GM10266 (cell line): ENCODE results near the gene SPECC1L.
"Not testable (repeated sequence)": the region's sequence is repeated elsewhere in the genome, so short reads cannot be mapped to it uniquely, and the experiment has no call there.

Source experiments
- DNase-seq: peaks from one replicate; pipeline ENCODE4 v3.0.0; 2012; ENCODE audit errors: extremely low spot score
- CTCF ChIP-seq: IDR thresholded peaks from 2 replicates; pipeline ENCODE4 v1.5.1; 2012; ENCODE audit warnings: mild to moderate bottlenecking, low read depth; ENCODE audit not compliant: control insufficient read depth, insufficient read depth; ENCODE audit errors: missing control alignments

The SPECC1L gene

GRCh38 chr22:24244144-24244787, 26.4 kb upstream of the SPECC1L start:
- DNase-seq = no peak
- TF ChIP-seq CTCF = no peak

GRCh38 chr22:24245030-24245431, 25.6 kb upstream of the SPECC1L start, which contains the start of gene GGT5:
Gene GGT5 (minus strand): TSS chr22:24245082. CDS start chr22:24244725, 357 bp downstream.
- not testable (repeated sequence) for DNase-seq

GRCh38 chr22:24245584-24246561, 24.8 kb upstream of the SPECC1L start:
- not testable (repeated sequence) for DNase-seq

- DNase-seq = no peak
- TF ChIP-seq CTCF = no peak
Measured at GRCh38 chr22:24247011-24247507, 23.6 kb upstream of the SPECC1L start.

GRCh38 chr22:24247564-24248344, 22.9 kb upstream of the SPECC1L start:
- peak; percentile 76 for TF ChIP-seq CTCF
- DNase-seq = peak; percentile 80

- not testable (repeated sequence) for DNase-seq
Measured at GRCh38 chr22:24248611-24249010, 22.0 kb upstream of the SPECC1L start.

- DNase-seq = not testable (repeated sequence)
Measured at GRCh38 chr22:24249413-24249812, 21.2 kb upstream of the SPECC1L start.

GRCh38 chr22:24251286-24251685, 19.3 kb upstream of the SPECC1L start:
- not testable (repeated sequence) for DNase-seq

GRCh38 chr22:24253126-24253525, 17.5 kb upstream of the SPECC1L start:
- not testable (repeated sequence) for DNase-seq

GRCh38 chr22:24256136-24256535, 14.5 kb upstream of the SPECC1L start:
- DNase-seq = not testable (repeated sequence)

- not testable (repeated sequence) for DNase-seq
Measured at GRCh38 chr22:24256736-24257135, 13.9 kb upstream of the SPECC1L start.
